Measurements from ENCODE around the gene LRFN2.

- TF ChIP-seq PKNOX1 (IDR thresholded peaks at IDR 0.05): no peak
- no peak for TF ChIP-seq HDGF (IDR thresholded peaks at IDR 0.05; ENCODE audit: borderline replicate concordance)
- no peak for TF ChIP-seq SUZ12 (IDR thresholded peaks at IDR 0.05)
- TF ChIP-seq ARNT (IDR thresholded peaks at IDR 0.05): no peak
- TF ChIP-seq L3MBTL2 (conservative IDR thresholded peaks at IDR 0.05): no peak
- no peak for TF ChIP-seq ZNF384 (IDR thresholded peaks at IDR 0.05)
- TF ChIP-seq FOXA1 (IDR thresholded peaks at IDR 0.05): no peak
- TF ChIP-seq BHLHE40 (IDR thresholded peaks at IDR 0.05; ENCODE audit: borderline replicate concordance): no peak
- TF ChIP-seq FOXM1 (IDR thresholded peaks at IDR 0.05; ENCODE audit: borderline replicate concordance): no peak
- TF ChIP-seq TARDBP (IDR thresholded peaks at IDR 0.05): no peak
- no peak for TF ChIP-seq CTBP1 (IDR thresholded peaks at IDR 0.05; ENCODE audit: borderline replicate concordance)
- TF ChIP-seq SP1 (IDR thresholded peaks at IDR 0.05): no peak
- no peak for TF ChIP-seq FOXK2 (IDR thresholded peaks at IDR 0.05)
These were observed 193.5 kb downstream of the LRFN2 start for GRCh38 chr6:40393641-40394040.
